Endothelial cell (in vitro differentiated cells): ENCODE measurements around the gene SND1. TPM values are rescaled to one million over a fixed set of nuclear protein-coding genes. Genes with fewer than 3 reads are reported as not detected.

Experiments
- DNase-seq: peaks from one replicate; pipeline ENCODE4 v3.0.0; 2021; ENCODE audit warnings: low spot score
- H3K27ac Mint-ChIP-seq: one replicate; pipeline ENCODE4 v1.8.0; 2021; ENCODE audit warnings: mixed read lengths, inconsistent platforms; ENCODE audit not compliant: unreplicated experiment
- H3K27me3 Mint-ChIP-seq: one replicate; pipeline ENCODE4 v1.8.0; 2021; ENCODE audit warnings: mild to moderate bottlenecking, moderate library complexity, mixed read lengths, inconsistent platforms; ENCODE audit not compliant: unreplicated experiment
- H3K36me3 Mint-ChIP-seq: one replicate; pipeline ENCODE4 v1.8.0; 2021; ENCODE audit warnings: mild to moderate bottlenecking, low read depth, mixed read lengths, inconsistent platforms; ENCODE audit not compliant: unreplicated experiment
- H3K4me1 Mint-ChIP-seq: one replicate; pipeline ENCODE4 v1.8.0; 2021; ENCODE audit warnings: mild to moderate bottlenecking, mixed read lengths, inconsistent platforms; ENCODE audit not compliant: unreplicated experiment
- H3K4me3 Mint-ChIP-seq: one replicate; pipeline ENCODE4 v1.8.0; 2021; ENCODE audit warnings: mild to moderate bottlenecking, mixed read lengths, inconsistent platforms; ENCODE audit not compliant: unreplicated experiment
- H3K9me3 Mint-ChIP-seq: one replicate; pipeline ENCODE4 v1.8.0; 2021; ENCODE audit warnings: mixed read lengths, inconsistent platforms; ENCODE audit not compliant: unreplicated experiment
- total RNA-seq: library from RNA; stranded (reverse); fragmentation: NEBNext Ultra II Directional; extraction: Animal tissue kit (Norgen Biotek cat#: 25700); gene quantifications from one replicate; pipeline ENCODE4 v1.2.1, GENCODE V29; 2021; ENCODE audit not compliant: unreplicated experiment
- TF ChIP-seq, protein P1 (sequence below): fragments of 200-600 bp; sonication (generic); IDR thresholded peaks from one replicate; pipeline ENCODE4 v1.5.0; 2021; ENCODE audit warnings: antibody characterized with exemption; ENCODE audit not compliant: unreplicated experiment

Gene SND1
- total RNA-seq, 1 donor from 2014 or later, result 375 TPM

DNA sequence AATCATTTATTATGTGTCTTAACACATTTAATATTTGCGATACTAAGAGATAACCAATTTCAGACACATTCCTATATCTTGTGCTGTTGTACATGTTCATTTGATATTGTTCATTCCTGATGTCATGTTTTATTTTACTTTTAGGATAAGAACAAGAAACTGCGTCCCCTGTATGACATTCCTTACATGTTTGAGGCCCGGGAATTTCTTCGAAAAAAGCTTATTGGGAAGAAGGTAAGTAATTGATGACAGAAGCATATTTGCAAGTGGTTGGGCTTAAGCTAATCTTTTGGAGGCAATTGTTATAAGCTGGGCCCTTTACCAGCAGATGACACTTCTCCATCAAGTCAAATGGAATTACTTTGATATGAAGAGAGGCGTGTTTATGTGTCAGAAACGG lies 155.3 kb downstream of the SND1 start:
- TF ChIP-seq, protein P1, sequence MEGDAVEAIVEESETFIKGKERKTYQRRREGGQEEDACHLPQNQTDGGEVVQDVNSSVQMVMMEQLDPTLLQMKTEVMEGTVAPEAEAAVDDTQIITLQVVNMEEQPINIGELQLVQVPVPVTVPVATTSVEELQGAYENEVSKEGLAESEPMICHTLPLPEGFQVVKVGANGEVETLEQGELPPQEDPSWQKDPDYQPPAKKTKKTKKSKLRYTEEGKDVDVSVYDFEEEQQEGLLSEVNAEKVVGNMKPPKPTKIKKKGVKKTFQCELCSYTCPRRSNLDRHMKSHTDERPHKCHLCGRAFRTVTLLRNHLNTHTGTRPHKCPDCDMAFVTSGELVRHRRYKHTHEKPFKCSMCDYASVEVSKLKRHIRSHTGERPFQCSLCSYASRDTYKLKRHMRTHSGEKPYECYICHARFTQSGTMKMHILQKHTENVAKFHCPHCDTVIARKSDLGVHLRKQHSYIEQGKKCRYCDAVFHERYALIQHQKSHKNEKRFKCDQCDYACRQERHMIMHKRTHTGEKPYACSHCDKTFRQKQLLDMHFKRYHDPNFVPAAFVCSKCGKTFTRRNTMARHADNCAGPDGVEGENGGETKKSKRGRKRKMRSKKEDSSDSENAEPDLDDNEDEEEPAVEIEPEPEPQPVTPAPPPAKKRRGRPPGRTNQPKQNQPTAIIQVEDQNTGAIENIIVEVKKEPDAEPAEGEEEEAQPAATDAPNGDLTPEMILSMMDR, result no peak
- Mint-ChIP-seq H3K4me3 (peak overlapping the region; percentile 49), H3K27ac (peak overlapping the region; percentile 59), H3K36me3 (peaks cover 31% of the 10 kb centered on the region), H3K27me3 (peaks cover 3% of the 10 kb centered on the region), H3K9me3 (no peaks in the 10 kb centered on the region), H3K4me1 (peaks cover 53% of the 10 kb centered on the region)
- DNase-seq, result no peak

DNA sequence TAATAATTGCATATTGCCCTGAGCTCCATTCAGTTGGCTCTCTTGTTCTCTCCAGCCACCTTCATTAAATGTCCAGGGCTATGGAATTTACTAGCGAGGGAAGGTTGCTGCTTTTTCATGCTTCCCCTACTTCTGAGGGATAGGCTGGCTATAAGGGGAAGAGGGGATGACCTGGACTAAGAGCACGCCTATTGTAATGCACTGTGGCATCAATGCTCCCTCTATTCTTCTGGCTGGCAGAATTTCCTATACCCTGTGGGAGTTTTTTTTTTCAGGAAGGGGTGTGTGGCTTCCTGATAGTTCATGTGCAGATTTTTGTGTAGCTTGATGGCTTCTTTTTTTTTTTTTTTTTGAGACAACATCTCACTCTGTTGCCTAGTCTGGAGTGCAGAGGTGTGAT lies 155.8 kb downstream of the SND1 start:
- H3K9me3 Mint-ChIP-seq, result no peaks in the 10 kb centered on the region
- peaks cover 3% of the 10 kb centered on the region for H3K27me3 Mint-ChIP-seq
- peaks cover 58% of the 10 kb centered on the region for H3K4me1 Mint-ChIP-seq
- H3K4me3 Mint-ChIP-seq, result no peak overlapping the region
- H3K36me3 Mint-ChIP-seq, result peaks cover 31% of the 10 kb centered on the region
- no peak for DNase-seq
- TF ChIP-seq, protein P1, result no peak
- no peak overlapping the region for H3K27ac Mint-ChIP-seq

DNA sequence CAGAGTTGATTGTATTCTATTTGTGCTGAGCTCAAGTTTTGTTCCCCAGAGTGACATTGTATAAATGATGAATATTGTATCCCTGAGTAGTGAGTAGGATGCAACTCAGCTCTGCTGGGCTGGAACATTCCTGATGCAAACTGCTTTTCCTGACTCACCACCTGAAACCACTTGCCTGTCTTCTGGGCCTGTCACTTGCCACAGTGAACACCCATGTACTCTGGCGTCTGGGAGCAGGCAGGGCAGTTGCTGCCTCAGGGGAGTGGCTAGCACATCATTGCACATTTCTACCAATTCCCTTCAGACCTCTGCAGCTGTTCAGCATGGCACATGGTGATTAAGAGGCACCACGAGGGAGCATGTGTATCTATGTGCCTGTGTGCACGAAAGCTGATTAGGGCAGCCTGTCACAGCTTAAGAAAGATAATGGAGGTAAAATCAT lies 157.3 kb downstream of the SND1 start:
- Mint-ChIP-seq H3K9me3 (no peaks in the 10 kb centered on the region), H3K27me3 (peaks cover 6% of the 10 kb centered on the region), H3K27ac (peak overlapping the region; percentile 62), H3K36me3 (peaks cover 31% of the 10 kb centered on the region), H3K4me3 (no peak overlapping the region), H3K4me1 (peaks cover 66% of the 10 kb centered on the region)
- TF ChIP-seq, protein P1, result no peak
- DNase-seq, result no peak

DNA sequence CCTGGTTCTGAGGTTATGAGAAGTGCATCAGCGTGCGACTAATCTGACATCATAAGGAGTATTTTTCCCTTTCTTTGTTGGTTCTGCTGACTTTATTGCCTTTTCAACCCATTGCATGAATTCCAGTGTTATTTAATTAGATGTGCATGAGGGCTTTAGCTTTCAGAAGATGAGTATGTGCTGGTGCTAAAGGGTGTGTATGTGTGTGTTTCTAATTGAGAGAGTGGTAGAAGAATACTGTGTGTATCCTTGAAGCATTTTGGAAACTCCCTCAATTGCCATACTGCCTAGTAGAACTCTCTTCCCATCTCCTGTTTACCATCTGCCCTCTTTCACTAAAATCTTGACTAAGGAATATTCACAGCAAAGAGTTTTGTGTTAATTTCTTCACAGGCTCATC lies 158.1 kb downstream of the SND1 start:
- TF ChIP-seq, protein P1, result no peak
- DNase-seq, result no peak
- H3K27me3 Mint-ChIP-seq, result peaks cover 7% of the 10 kb centered on the region
- peaks cover 33% of the 10 kb centered on the region for H3K36me3 Mint-ChIP-seq
- no peaks in the 10 kb centered on the region for H3K9me3 Mint-ChIP-seq
- peaks cover 71% of the 10 kb centered on the region for H3K4me1 Mint-ChIP-seq
- no peak overlapping the region for H3K4me3 Mint-ChIP-seq
- peak overlapping the region; percentile 62 for H3K27ac Mint-ChIP-seq

DNA sequence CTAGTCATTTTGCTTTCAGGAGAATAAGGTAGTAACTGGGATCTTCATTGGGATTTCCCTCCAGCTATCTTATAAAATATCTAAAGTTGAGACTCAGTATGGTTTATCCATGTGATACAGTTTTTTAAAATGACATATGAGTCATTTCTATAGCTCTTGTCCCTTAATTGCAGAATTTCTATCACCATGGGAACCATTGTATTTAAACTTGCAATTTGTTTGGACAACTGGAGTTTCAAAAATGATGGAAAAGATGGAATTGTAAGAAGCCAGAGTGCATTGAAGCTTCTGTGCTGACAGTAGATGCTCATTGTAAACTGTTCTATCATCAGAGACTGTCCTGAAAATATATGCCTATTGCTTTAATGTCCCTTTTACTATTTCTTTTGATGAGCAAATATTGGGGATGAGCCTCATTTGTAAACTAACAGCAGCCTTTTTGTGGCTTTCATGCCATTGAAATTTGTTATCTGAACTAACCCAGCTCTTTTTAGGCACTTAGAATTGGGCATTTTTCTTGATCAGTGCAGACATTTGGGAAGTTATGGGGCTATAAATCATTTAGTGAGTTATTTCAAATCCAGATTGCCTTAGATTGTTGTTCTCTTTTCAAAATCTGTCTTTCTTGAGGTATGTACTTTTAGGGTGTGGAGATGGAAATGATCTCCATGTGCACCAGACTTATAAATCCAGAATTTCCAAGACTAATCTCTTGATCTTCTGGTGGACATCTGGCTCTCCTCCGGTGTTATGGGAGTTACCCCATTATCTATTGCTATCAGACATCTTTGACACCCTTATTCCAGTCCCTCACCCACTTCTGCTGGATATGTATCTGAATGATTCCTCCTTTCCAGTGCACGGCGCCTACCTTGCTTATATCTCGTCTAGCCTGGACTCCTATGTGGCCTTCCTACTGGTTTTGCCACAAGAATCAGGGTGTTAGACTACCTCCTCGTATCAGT lies 159.0 kb downstream of the SND1 start:
- Mint-ChIP-seq H3K4me1 (peaks cover 70% of the 10 kb centered on the region), H3K27ac (peak overlapping the region; percentile 62), H3K36me3 (peaks cover 32% of the 10 kb centered on the region), H3K9me3 (no peaks in the 10 kb centered on the region), H3K4me3 (no peak overlapping the region), H3K27me3 (peaks cover 10% of the 10 kb centered on the region)
- DNase-seq, result no peak
- TF ChIP-seq, protein P1, result no peak
